GM23338 (cell line): ENCODE results near the gene RGPD4. TPM values are rescaled to one million over a fixed set of nuclear protein-coding genes. Genes with fewer than 3 reads are reported as not detected.

ENCODE experiments used
- ATAC-seq: fragments of 200-7000 bp; cut with Tn5 transposase; 3 replicates; pipeline ENCODE4 v1.9.1; 2020
- DNase-seq: peaks from one replicate; pipeline ENCODE4 v3.0.0-alpha.2; 2015; ENCODE audit warnings: low spot score
- H2AFZ ChIP-seq: fragments of 200-600 bp; sonication (generic); 2 replicates; pipeline ENCODE4 v1.8.0; 2016; ENCODE audit warnings: antibody characterized with exemption, mild to moderate bottlenecking, moderate library complexity
- H3F3A ChIP-seq: fragments of 200-600 bp; sonication (generic); replicated peaks from 2 replicates; pipeline ENCODE4 v1.8.0; 2017; ENCODE audit warnings: antibody characterized with exemption, mixed run types, low read depth
- H3K27ac ChIP-seq: fragments of 200-600 bp; sonication (generic); 2 replicates; pipeline ENCODE4 v1.6.1; 2016; ENCODE audit warnings: low read depth
- H3K27me3 ChIP-seq: fragments of 200-600 bp; sonication (generic); 2 replicates; pipeline ENCODE4 v1.8.0; 2016; ENCODE audit warnings: mild to moderate bottlenecking, mixed run types, moderate library complexity; ENCODE audit not compliant: insufficient read depth
- H3K36me3 ChIP-seq: fragments of 200-600 bp; sonication (generic); 2 replicates; pipeline ENCODE4 v1.8.0; 2016; ENCODE audit warnings: mild to moderate bottlenecking; ENCODE audit not compliant: insufficient read depth
- H3K4me1 ChIP-seq: fragments of 200-600 bp; sonication (generic); 2 replicates; pipeline ENCODE4 v1.8.0; 2016; ENCODE audit warnings: mild to moderate bottlenecking, moderate library complexity; ENCODE audit not compliant: insufficient read depth
- H3K4me2 ChIP-seq: fragments of 200-600 bp; sonication (generic); 2 replicates; pipeline ENCODE4 v1.7.1; 2017; ENCODE audit warnings: mixed run types
- H3K4me3 ChIP-seq: fragments of 200-600 bp; sonication (generic); 2 replicates; pipeline ENCODE4 v1.6.1; 2016; ENCODE audit warnings: mixed run types
- H3K79me2 ChIP-seq: fragments of 200-600 bp; sonication (generic); replicated peaks from 2 replicates; pipeline ENCODE4 v1.8.0; 2017; ENCODE audit warnings: mild to moderate bottlenecking; ENCODE audit not compliant: insufficient read depth
- H3K9me2 ChIP-seq: fragments of 200-600 bp; sonication (generic); 2 replicates; pipeline ENCODE4 v1.8.0; 2017; ENCODE audit not compliant: insufficient read depth
- H4K20me1 ChIP-seq: fragments of 200-600 bp; sonication (generic); replicated peaks from 2 replicates; pipeline ENCODE4 v1.8.0; 2017; ENCODE audit warnings: mild to moderate bottlenecking; ENCODE audit not compliant: insufficient read depth
- H3K27ac Mint-ChIP-seq: 2 replicates; pipeline ENCODE4 v1.8.0; 2020; ENCODE audit warnings: inconsistent platforms, mild to moderate bottlenecking, moderate library complexity, mixed read lengths
- H3K27me3 Mint-ChIP-seq: 3 replicates; pipeline ENCODE4 v1.8.0; 2022; ENCODE audit warnings: low read depth, mild to moderate bottlenecking, moderate library complexity, mixed read lengths, inconsistent platforms; ENCODE audit not compliant: insufficient read depth, poor library complexity
- H3K36me3 Mint-ChIP-seq: 3 replicates; pipeline ENCODE4 v1.8.0; 2021; ENCODE audit warnings: low read depth, mild to moderate bottlenecking, inconsistent platforms, moderate library complexity, mixed read lengths
- H3K4me1 Mint-ChIP-seq: 3 replicates; pipeline ENCODE4 v1.8.0; 2020; ENCODE audit warnings: mild to moderate bottlenecking, inconsistent platforms, mixed read lengths
- H3K4me3 Mint-ChIP-seq: 3 replicates; pipeline ENCODE4 v1.8.0; 2021; ENCODE audit warnings: moderate library complexity, mild to moderate bottlenecking, inconsistent platforms, mixed read lengths
- H3K9me3 Mint-ChIP-seq: 3 replicates; pipeline ENCODE4 v1.8.0; 2020; ENCODE audit warnings: moderate library complexity, mild to moderate bottlenecking, inconsistent platforms, mixed read lengths
- CREB1 ChIP-seq: fragments of 250-450 bp; sonication (Bioruptor Pico); IDR thresholded peaks from 2 replicates; pipeline ENCODE4 v1.5.0; 2020; ENCODE audit warnings: low read depth, mild to moderate bottlenecking, moderate library complexity
- CTCF ChIP-seq, 2 experiments: fragments of 200-600 bp in 1 of 2; sonication (generic) in 1 of 2; conservative IDR thresholded peaks; 2 replicates each; pipeline versions ENCODE4 v1.5.1 to v1.6.1; 2016 to 2017; ENCODE audit warnings: antibody characterized with exemption in 2 of 2, low read depth in 2 of 2, mild to moderate bottlenecking in 2 of 2, moderate library complexity in 1 of 2
- ETS1 ChIP-seq: IDR thresholded peaks from 2 replicates; pipeline ENCODE4 v1.6.1; 2016; ENCODE audit warnings: antibody characterized with exemption
- EZH2 ChIP-seq: fragments of 200-600 bp; sonication (generic); IDR thresholded peaks from one replicate; pipeline ENCODE4 v1.8.0; 2017; ENCODE audit warnings: antibody characterized with exemption, mild to moderate bottlenecking, low read depth; ENCODE audit not compliant: unreplicated experiment
- EZH2phosphoT487 ChIP-seq: fragments of 200-600 bp; sonication (generic); IDR thresholded peaks from one replicate; pipeline ENCODE4 v1.8.1; 2018; ENCODE audit warnings: antibody characterized with exemption; ENCODE audit not compliant: unreplicated experiment
- JUNB ChIP-seq: IDR thresholded peaks from one replicate; pipeline ENCODE4 v1.6.1; 2016; ENCODE audit warnings: antibody characterized with exemption; ENCODE audit not compliant: unreplicated experiment
- NANOG ChIP-seq: IDR thresholded peaks from 2 replicates; pipeline ENCODE4 v1.6.1; 2016; ENCODE audit warnings: antibody characterized with exemption, borderline replicate concordance
- POLR2AphosphoS5 ChIP-seq: IDR thresholded peaks from 2 replicates; pipeline ENCODE4 v1.6.1; 2016; ENCODE audit warnings: antibody characterized with exemption, low read depth
- REST ChIP-seq: IDR thresholded peaks from one replicate; pipeline ENCODE4 v1.6.1; 2018; ENCODE audit warnings: antibody characterized with exemption; ENCODE audit not compliant: unreplicated experiment
- STAT1 ChIP-seq: IDR thresholded peaks from one replicate; pipeline ENCODE4 v1.6.1; 2016; ENCODE audit warnings: antibody characterized with exemption; ENCODE audit not compliant: unreplicated experiment
- ZNF114 ChIP-seq: fragments of 250-450 bp; sonication (Bioruptor Pico); IDR thresholded peaks from 2 replicates; pipeline ENCODE4 v1.5.0; 2020; ENCODE audit warnings: mild to moderate bottlenecking, moderate library complexity
- ZNF331 ChIP-seq: fragments of 250-450 bp; sonication (Bioruptor Pico); IDR thresholded peaks from 2 replicates; pipeline ENCODE4 v1.5.0; 2020; ENCODE audit warnings: low read depth, mild to moderate bottlenecking, moderate library complexity
- ZNF462 ChIP-seq: fragments of 250-450 bp; sonication (Bioruptor Pico); IDR thresholded peaks from 2 replicates; pipeline ENCODE4 v1.5.0; 2020; ENCODE audit warnings: mild to moderate bottlenecking, moderate library complexity
- polyA plus RNA-seq: library from polyadenylated mRNA; unstranded; fragments of >200 nt; fragmentation: Nextera tagmentation; extraction: Ambion mirVana; gene quantifications from 2 replicates; pipeline ENCODE4 v1.2.1, GENCODE V29; 2016
- total RNA-seq: library from RNA; depleted of rRNA; stranded (reverse); fragments of >200 nt; shearing (Covaris generic); gene quantifications from 2 replicates; pipeline ENCODE4 v1.2.3, GENCODE V29; 2014

Gene RGPD4
- total and polyA plus RNA-seq, 2 experiments from 2014 or later, result not detected

GRCh38 chr2:107931412-107931811, 104.7 kb downstream of the RGPD4 start:
- Mint-ChIP-seq H3K27ac (no peak overlapping the region), H3K4me1 (no peaks in the 10 kb centered on the region), H3K9me3 (no peaks in the 10 kb centered on the region), H3K36me3 (no peaks in the 10 kb centered on the region), H3K4me3 (no peak overlapping the region), H3K27me3 (no peaks in the 10 kb centered on the region)
- no peaks in the 10 kb centered on the region for H3K9me2 ChIP-seq
- H3K4me1 ChIP-seq, result no peaks in the 10 kb centered on the region
- H3K27ac ChIP-seq, result no peak overlapping the region
- no peak for TF ChIP-seq STAT1
- TF ChIP-seq ZNF462 (CRISPR knock-in tag), result no peak
- TF ChIP-seq EZH2, result no peak
- no peak for TF ChIP-seq EZH2phosphoT487
- TF ChIP-seq NANOG, result no peak
- no peak for TF ChIP-seq POLR2AphosphoS5
- TF ChIP-seq CREB1 (CRISPR knock-in tag), result no peak
- TF ChIP-seq ZNF114 (CRISPR knock-in tag), result no peak
- TF ChIP-seq REST, result no peak
- no peak for TF ChIP-seq ETS1
- no peak for TF ChIP-seq CTCF (conservative IDR thresholded peaks at IDR 0.05; ENCODE audit: low read depth in 2 of 2)
- TF ChIP-seq ZNF331 (CRISPR knock-in tag), result no peak
- no peak for TF ChIP-seq JUNB
- no peak overlapping the region for H3K4me2 ChIP-seq
- H3K4me3 ChIP-seq, result no peak overlapping the region
- no peaks in the 10 kb centered on the region for H3K27me3 ChIP-seq
- no peaks in the 10 kb centered on the region for H3K36me3 ChIP-seq
- DNase-seq (no peak), ATAC-seq (no peak)
- no peaks in the 10 kb centered on the region for H3K79me2 ChIP-seq
- no peaks in the 10 kb centered on the region; the same call in 1 of the 2 replicates for H4K20me1 ChIP-seq
- H2AFZ ChIP-seq, result peak overlapping the region; percentile 87; the same call in 1 of the 2 replicates
- H3F3A ChIP-seq, result no peaks in the 10 kb centered on the region
